Breast epithelium (tissue), 3 donors: ENCODE data around the gene GFOD2.

Experiments
- CTCF ChIP-seq, 3 donors: fragments of 450-650 bp; IDR thresholded peaks; one replicate each; pipeline ENCODE4 v1.5.1; 2016 to 2017; ENCODE audit warnings: antibody characterized with exemption in 3 of 3, mild to moderate bottlenecking in 3 of 3, moderate library complexity in 3 of 3
- POLR2A ChIP-seq: fragments of 450-650 bp; IDR thresholded peaks from one replicate; pipeline ENCODE4 v1.6.1; 2016; ENCODE audit warnings: antibody characterized with exemption, mild to moderate bottlenecking, moderate library complexity
- POLR2AphosphoS5 ChIP-seq, 3 donors: sonication (generic); formaldehyde crosslinking; IDR thresholded peaks; one replicate each; pipeline ENCODE4 v1.6.1; 2017; ENCODE audit warnings: antibody characterized with exemption in 3 of 3

GRCh38 chr16:67699265-67699664 is 19.9 kb downstream of the GFOD2 start:
- TF ChIP-seq CTCF (IDR thresholded peaks at IDR 0.05) (no peak), POLR2A (no peak), POLR2AphosphoS5 (IDR thresholded peaks at IDR 0.05) (no peak)
